ENCODE measurements around the gene DENND2A. TPM values are rescaled to one million over a fixed set of nuclear protein-coding genes. Genes with fewer than 3 reads are reported as not detected.
"Not testable (repeated sequence)": the region's sequence is repeated elsewhere in the genome, so short reads cannot be mapped to it uniquely, and the experiment has no call there.

The DENND2A gene
- total RNA-seq, 3 donors from 2014 or later, result 6.9 to 13.1 (median 7.6) TPM

GRCh38 chr7:140559410-140559809 is 81.2 kb downstream of the DENND2A start:
- intact Hi-C loops (cut with DNase I; ENCODE audit: low total_unique reads), result no loop called here
- no peak for TF ChIP-seq CTCF (IDR thresholded peaks at IDR 0.05)
- TF ChIP-seq POLR2A (IDR thresholded peaks at IDR 0.05), result no peak
- TF ChIP-seq POLR2AphosphoS5 (IDR thresholded peaks at IDR 0.05), result no peak
- Histone ChIP-seq H3K36me3 (no peaks in the 10 kb centered on the region), H3K4me1 (no peaks in the 10 kb centered on the region), H3K27me3 (no peaks in the 10 kb centered on the region), H3K9me3 (no peaks in the 10 kb centered on the region), H3K27ac (no peak overlapping the region), H3K4me3 (no peak overlapping the region)
- DNase-seq (ENCODE audit: low spot score in 2 of 2), result no peak

GRCh38 chr7:140557809-140558518 is 82.6 kb downstream of the DENND2A start:
- no peak for DNase-seq (ENCODE audit: low spot score in 2 of 2)
- TF ChIP-seq CTCF (IDR thresholded peaks at IDR 0.05) (no peak), POLR2AphosphoS5 (IDR thresholded peaks at IDR 0.05) (no peak), POLR2A (IDR thresholded peaks at IDR 0.05) (no peak)
- no peak overlapping the region for H3K27ac ChIP-seq
- H3K4me1 ChIP-seq, result no peaks in the 10 kb centered on the region
- H3K27me3 ChIP-seq, result no peaks in the 10 kb centered on the region
- H3K36me3 ChIP-seq, result no peaks in the 10 kb centered on the region
- H3K4me3 ChIP-seq, result no peak overlapping the region
- intact Hi-C loops (cut with DNase I; ENCODE audit: low total_unique reads), result no loop called here
- H3K9me3 ChIP-seq, result no peaks in the 10 kb centered on the region

GRCh38 chr7:140557069-140557468 is 83.5 kb downstream of the DENND2A start:
- TF ChIP-seq CTCF (IDR thresholded peaks at IDR 0.05) (no peak), POLR2AphosphoS5 (IDR thresholded peaks at IDR 0.05) (no peak), POLR2A (IDR thresholded peaks at IDR 0.05) (no peak)
- no peaks in the 10 kb centered on the region for H3K27me3 ChIP-seq
- no peak overlapping the region for H3K4me3 ChIP-seq

GRCh38 chr7:140553236-140553635 is 87.4 kb downstream of the DENND2A start:
- H3K9me3 ChIP-seq; H3K36me3 ChIP-seq; H3K4me1 ChIP-seq; H3K4me3 ChIP-seq; H3K27ac ChIP-seq; H3K27me3 ChIP-seq; intact Hi-C loops (cut with DNase I; ENCODE audit: low total_unique reads); DNase-seq (ENCODE audit: low spot score in 2 of 2): not testable (repeated sequence)

More at GRCh38 chr7:140557069-140557468, 83.5 kb downstream of the DENND2A start:
- intact Hi-C loops (cut with DNase I; ENCODE audit: low total_unique reads), result no loop called here
- Histone ChIP-seq H3K9me3 (no peaks in the 10 kb centered on the region), H3K27ac (no peak overlapping the region), H3K36me3 (no peaks in the 10 kb centered on the region), H3K4me1 (no peaks in the 10 kb centered on the region)
- no peak for DNase-seq (ENCODE audit: low spot score in 2 of 2)

GRCh38 chr7:140552240-140552679 is 88.4 kb downstream of the DENND2A start:
- intact Hi-C loops (cut with DNase I; ENCODE audit: low total_unique reads), result no loop called here
- Histone ChIP-seq H3K27me3 (no peaks in the 10 kb centered on the region), H3K27ac (no peak overlapping the region), H3K4me1 (no peaks in the 10 kb centered on the region), H3K9me3 (no peaks in the 10 kb centered on the region), H3K36me3 (no peaks in the 10 kb centered on the region), H3K4me3 (no peak overlapping the region)
- no peak for DNase-seq (ENCODE audit: low spot score in 2 of 2)
- no peak for TF ChIP-seq CTCF (IDR thresholded peaks at IDR 0.05)
